Activated CD4-positive, CD25-positive, alpha-beta regulatory T cell treated with anti-CD3 and anti-CD28 coated beads, Interleukin-2, amount 50 U/mL, for 24 hours (primary cell): ENCODE results near the gene AATK.

Experiments
- ATAC-seq, 2 donors: fragments of 150-1000 bp; cut with Tn5 transposase; one replicate each; pipeline ENCODE4 v1.10.0; 2021; ENCODE audit warnings: mild to moderate bottlenecking in 1 of 2, moderate library complexity in 1 of 2

The AATK gene

DNA sequence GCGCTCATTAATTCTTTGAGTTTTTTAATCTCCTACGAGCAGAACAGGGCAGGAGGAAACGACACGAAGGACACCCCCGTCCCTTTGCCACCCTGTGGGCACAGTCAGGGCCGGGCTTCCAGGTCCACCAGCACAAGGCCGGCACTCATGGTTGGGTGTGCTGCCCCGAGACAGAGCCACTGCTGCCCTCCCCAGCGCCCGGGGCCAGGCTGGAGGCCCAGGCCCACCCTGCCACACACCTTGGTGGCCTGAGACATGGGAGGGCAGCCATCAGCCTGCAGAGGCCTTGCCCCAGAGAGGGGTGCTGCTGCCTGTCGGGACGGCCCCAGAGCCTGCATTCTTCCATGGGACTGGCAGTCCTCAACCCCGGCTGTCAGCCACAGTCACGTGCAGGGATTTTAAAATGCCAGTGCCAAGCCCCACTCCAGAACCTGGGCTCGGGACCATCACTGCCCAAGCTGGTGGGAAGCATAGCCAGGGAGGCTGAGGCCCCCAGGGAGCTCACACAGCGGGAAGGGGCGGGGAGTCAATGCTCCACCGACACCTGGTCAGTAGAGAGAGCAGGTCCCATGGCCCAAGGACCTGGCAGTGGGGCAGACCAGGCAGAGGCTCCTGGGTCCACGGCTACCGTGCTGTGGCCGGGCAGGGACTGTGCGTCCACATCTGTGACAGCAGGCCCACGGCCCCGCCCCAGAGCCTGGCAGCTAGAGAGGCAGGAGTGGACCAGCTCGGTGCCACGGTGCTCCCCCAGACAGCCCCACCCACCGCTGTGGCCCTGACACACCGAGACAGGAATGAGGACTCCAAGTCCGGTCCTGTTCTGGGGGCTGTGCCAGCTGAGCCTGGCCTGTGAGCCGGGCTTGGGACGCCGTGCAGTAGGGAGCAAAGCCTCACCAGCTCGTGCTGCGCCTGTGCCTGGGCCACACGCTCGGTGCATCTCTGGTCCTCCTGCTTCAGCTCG lies 29.2 kb upstream of the AATK start:
- ATAC-seq, result no peak

DNA sequence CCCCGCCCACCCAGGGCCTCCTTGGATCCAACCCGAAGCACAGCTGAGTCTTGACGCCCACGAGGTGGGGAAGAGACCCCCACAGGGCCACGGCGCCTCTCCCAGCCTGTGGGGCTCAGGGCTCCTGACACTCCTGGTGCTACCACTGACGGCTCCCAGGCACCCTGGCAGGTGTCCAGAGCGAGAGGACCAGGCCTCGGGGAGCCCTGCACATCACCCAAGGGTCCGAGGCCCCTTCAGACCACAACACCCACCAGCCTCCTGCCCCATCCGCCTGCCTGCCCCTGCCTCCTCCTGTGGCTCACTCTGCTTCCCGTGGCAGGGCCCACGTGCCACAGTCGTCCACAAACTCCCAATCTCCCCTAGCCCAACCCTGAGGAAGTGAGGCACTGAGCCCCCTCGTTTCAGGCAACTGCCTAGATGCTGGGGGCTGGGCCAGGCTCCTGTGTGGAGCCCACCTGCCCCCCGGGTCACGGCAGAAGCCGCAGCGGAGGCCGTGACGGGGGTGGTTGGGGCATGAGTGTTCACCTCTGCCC lies 28.3 kb upstream of the AATK start:
- ATAC-seq, result no peak

DNA sequence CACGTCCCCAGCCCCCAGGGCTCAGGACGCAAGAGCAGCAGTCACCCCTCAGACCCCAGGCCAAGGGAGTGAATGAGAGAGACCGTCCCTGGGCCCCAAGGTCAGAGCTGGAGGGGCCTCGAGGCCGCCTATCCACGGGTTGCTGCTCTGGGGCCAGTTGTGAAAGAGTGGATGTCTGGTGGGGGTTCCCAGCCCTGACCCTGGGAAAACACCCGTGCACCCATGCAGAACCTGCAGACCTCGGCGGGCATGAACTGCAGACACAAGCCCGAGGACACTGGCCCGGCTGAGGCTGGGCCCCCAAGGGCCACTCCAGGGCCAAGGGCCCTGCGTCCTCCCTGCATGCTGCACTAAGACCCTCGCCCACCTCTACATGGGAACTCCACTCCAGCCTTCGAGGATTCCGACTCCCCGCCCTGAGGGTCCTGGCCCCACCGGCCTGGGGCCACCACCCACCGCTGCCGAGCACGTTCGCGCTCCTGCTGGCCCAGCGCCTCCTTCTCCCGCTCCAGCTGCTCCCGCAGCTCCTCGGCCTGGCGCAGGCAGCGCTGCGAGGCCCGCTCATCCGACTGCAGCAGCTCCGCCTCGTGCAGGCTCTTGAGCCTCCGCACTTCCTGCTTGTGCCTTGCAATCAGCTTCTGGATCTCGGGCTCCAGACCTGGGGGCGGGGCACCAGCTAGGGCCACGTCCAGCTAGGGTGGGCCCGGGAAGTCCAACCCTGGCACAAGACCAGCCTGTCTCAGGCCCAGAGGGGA lies 27.6 kb upstream of the AATK start:
- ATAC-seq, result no peak

DNA sequence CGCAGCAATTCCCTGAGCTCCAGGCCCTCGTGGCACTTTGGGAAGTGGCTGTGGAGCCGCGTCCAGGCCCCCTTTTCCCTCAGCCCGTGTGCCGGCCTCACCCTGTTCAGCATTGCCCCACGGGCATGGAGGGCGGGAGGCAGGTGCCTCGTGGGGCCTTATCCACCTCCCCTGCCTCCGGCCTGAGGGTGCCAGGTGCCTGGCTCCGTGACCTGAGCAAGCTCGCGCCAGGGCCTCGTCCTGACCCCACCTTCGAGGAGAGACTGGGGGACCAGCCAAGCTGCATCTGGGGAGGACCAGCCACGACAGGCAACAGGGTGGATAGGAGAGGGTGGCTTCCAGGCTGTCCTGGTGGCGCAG lies 27.0 kb upstream of the AATK start:
- ATAC-seq, result no peak

DNA sequence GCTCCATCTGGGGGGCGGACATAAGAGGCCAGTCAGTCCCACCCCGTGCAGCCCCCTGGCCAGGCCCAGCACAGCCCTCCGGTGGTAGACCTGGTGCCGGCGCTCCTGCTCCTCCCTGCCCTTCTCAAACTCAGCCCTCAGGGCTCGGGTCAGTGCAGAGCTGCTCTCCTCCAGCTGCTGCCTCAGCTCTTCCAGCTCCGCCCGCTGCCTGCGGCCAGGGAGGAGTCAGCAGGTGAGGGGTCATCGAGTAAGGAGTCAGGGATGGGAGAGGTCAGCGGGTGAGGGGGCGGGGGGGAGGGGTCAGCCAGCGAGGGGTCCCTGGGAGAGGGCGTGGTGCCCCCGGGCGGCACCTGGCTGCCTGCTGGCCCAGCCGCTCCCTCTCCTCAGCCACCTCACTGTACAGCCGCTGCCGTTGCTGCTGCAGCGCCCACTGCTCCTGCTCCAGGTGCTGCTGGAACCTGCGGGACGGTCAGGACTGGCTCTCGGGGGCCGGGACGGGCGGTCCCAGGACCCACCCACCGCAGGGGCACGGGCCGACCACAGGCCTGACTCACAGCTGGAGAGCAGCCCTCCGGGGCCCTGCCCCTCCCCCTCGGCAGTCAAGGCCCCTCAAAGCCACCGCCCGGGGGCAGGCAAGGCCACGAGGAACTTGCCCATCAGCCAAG lies 26.5 kb upstream of the AATK start:
- no peak for ATAC-seq

DNA sequence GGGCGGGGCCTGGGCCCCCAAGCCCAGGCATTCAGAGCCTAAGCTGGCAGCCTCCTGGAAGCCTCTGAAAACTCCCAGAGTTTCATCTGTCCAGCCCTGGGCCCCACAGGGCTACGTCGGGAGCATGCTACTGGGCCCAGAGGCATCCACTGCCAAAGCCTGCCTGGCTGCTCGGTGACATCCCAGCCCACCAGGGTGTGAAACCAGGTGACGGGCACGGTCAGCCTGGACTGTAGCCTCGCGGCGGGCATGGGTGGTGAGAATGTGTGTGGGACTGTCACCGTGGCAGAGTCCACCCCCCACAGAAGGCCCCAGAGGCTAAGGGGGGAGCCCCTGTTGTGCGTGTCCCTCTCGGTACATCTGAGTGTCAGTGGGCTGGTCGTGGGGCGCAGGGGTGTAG lies 25.6 kb upstream of the AATK start:
- ATAC-seq, result no peak

- ATAC-seq, result no peak
Measured at GRCh38 chr17:81191116-81191515, 25.1 kb upstream of the AATK start.

- ATAC-seq, result no peak
Measured at GRCh38 chr17:81190591-81190990, 24.6 kb upstream of the AATK start.

DNA sequence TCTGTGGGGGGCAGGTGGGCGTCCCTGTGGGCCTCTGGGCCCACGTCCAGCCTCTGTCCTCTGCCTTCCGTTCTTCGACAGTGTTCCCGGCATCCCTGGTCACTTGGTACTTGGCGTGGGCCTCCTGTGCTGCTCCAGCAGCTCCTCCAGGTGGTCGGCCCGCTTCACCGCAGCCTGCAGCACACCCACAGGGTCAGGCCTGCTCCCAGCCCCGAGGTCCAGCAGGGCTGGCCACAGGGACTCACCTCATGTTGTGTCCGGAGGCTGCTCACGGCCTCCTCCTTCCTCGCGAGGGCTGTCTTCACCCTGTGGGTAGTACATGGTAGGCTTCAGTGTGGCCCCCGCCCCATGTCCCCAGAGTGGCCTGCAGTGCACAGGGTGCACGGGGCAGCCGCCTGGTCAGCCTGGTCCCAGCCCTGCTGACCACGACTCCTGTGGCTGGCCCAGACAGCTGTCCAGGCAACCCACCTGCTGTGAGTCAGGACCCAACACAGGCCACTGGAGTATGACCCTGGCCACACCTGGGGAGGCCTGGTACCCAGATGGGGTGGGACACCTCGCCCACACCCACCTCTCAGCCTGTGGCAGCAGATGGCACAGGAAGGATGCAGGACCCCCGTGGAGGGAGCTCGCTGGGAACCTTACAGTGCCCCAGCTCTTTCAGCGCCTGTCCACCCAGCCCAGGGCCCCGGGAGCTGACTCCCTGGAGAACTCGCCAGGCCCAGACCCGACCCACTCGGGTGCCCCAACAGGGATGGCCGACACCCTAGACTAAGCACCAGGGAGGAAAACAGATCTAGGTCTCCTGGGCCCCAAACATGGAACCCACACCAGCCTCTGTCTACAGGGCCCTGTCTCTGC lies 23.9 kb upstream of the AATK start:
- ATAC-seq, result no peak

DNA sequence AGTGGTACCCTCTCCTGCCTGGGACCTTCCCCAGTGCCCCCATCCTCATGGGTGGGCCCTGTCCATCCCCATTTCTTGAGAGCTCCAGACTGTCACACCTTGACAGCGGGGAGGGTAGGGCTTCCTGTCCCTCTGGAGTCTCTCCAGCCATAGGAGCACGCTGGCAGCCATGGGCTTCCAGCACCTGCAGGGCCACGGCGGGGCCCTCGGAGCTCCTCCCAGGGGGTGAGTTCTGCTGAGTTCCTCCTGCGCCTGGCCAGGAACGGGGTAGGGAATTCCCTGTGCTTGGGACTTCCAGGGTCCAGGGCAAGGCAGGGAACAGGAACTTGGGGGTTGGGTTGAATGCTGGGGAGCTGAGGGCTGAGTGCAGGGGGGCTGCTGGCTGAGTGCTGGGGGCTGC lies 23.0 kb upstream of the AATK start:
- ATAC-seq, result no peak

- no peak for ATAC-seq
Measured at GRCh38 chr17:81188491-81188840, 22.4 kb upstream of the AATK start.

DNA sequence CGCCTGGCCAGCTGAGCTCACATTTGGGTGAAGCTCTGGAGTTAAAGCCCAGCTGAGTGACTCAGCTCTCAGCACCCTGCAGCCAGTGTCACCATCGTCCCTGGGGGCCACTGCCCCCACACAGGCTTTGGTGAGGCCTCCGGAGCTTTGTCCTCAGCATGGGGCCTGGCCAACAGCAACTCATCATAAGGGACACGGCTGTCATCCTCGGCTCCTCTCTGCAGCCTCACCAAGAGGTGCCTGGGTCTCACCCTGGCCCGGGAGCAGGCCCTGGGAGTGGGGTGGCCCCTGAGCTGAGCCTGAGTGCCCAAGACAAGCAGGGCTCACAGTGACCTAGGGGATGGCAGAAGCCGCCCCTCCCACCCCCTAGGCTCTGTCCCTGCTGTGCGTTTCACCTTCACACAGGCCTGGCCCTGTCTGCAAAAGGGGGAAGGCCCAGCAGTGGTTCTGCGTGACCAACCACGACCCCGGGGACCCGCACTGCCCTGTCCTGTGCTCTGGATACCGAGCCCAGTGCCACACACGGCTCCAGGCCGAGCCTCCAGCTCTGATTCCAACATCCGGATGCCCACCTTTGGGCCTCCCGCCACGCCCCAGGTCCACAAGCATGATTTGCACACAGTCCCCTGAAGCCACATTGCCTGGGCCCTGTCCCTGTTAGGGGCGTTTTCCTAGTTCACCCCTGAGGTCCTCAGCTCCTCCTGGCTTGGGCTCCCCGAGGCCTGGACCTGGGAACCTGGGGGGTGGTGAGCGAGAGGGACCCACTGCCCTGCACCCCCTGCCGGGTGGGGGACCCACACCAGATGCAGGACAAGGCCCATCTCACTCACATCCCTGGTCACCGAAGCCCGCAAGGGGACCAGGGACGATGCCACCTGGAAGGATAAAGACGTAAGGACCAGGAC lies 21.8 kb upstream of the AATK start:
- ATAC-seq, result no peak

DNA sequence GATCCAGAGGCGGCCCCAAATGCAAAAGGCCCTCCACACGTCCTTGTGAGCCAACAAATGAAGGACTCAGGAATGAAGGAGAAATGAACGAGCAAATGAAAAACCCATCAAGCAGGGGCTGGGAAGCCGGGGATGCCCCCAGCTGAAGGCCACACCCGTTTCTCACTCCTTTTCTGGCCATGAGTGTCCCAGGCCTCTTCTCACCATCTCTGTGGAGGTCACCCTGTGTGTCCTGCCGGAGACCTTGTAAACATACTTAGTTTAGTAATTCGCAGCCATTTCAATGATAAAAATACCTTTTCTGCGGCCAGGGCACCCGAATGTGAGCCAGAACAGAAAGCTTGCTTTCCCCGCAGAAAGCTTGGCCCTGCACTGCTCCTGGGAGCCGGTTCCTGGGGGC lies 21.1 kb upstream of the AATK start:
- no peak for ATAC-seq

DNA sequence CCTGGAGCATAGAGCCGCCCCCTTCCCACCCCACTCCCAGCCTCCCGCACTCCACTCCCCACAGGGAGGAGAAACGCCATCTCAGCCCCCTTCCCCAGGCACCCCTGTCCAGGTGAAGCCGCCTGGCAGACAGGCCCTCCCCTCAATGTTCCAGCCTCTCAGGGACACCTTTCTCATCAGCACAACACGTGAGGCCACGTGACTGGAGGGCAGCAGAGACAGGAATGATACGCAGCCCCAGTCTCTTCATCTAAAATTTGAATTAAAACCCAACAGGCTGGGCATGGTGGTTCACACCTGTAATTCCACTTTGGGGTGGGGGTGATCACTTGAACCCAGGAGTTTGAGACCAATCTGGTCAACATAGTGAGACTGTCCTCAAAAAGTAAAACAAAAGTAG lies 20.2 kb upstream of the AATK start:
- no peak for ATAC-seq

GRCh38 chr17:81184555-81184954 lies 18.5 kb upstream of the AATK start:
- ATAC-seq, result no peak

DNA sequence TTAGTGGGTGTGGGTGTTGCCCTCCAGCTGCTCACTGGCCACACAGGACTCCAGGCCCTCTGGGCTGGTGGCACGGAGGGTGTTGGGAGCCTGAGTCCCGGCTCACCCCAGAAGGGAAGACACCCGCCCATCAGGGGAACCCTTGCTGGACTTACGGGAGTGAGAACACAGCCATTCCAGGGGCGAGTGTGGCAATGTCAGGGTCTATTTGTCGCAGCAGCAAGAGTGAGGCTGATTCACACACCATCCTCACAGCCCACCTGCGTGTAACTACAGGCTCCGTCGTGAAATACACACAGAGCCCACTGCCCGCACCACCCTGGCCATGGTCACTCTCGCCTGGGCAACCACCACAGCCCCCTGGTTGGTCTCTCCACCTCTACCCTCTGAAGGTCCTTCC lies 17.8 kb upstream of the AATK start:
- no peak for ATAC-seq

DNA sequence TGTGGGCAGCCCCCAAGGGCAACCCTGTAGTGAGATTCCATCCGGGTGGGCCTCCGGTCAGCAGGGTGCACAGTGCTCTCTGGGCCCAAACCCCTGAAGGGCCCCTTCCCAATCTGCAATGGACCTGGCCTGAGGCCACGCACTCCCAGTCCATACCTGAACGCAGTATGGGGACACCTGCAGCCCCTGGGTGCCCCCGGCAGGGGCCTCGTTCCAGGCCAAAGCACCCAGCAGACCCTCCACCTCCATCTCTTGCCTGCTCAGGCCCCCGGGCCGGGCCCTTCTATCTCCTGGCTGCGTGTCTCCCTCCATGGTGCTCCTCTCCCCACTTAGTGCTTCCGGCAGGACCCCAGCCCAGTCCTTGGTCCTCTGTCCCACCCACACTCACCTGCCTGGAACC lies 17.3 kb upstream of the AATK start:
- ATAC-seq, result no peak

- ATAC-seq, result no peak
Measured at GRCh38 chr17:81182596-81182995, 16.6 kb upstream of the AATK start.

DNA sequence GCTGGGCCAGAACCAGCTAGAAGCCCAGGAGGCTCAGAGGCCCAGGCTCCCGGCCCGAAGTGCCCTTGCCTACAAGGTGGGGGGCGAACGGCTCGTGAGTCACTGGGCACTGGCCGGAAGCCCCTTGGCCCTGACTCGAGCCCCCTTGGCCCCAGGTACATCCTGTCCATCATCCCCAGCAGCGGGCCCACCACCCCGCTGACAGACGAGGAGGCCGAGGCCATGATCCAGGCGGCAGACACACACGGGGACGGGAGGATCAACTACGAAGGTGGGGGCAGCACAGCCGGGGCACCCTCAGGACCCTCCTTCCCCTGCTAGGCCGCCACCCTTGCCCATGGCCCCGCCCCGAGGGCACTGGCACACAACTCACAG lies 15.8 kb upstream of the AATK start:
- ATAC-seq, result no peak

DNA sequence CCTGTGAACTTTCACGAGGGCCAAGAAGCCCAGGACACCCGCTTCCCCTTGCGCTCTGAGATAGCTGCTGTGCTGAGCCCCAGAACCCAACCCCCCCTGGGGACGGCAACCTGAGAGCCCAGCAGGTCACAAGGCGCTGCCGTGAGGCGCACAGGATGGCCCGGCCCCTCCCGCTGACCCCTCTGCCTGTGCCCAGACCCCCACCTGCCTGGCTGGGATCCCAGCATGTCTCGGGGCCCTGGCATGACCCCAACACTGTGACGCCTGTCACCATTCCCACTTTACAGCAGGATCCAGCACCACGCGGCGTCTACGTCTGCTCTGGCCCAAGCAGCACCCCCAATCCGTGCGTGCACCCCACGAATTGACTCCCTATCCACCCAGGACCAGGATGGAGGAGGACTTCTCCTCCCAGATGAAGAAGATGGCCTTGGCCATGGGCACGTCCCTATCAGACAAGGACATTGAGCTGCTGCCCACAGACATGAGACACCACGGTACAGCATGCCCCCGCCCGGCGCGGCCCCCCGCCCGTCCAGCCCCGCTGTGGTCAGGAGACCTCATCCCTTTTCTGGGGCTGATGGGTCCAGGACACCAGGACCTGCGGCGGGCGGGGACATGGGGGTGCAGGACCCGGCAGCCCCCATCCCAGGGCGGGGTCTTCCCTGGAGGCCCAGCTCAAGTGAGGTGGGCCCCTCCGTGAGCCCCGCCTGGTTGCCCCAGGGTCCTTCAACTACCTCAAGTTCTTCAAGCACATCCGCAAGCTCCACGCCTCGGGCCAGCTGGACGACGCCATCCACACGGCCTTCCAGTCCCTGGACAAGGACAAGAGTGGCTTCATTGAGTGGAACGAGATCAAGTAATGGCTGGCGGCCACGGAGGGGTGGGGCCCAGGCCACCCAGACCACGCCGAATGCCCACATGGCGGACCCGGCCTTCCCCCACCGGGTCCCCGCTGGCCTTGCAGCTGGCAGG lies 15.1 kb upstream of the AATK start:
- no peak for ATAC-seq
